Spleen (tissue), 7 donors: ENCODE measurements around the gene LRFN2.

Source experiments
- CTCF ChIP-seq, 11 experiments: fragments of 200-600 bp in 7 of 11; fragments of 450-650 bp in 4 of 11; sonication (generic) in 4 of 11; IDR thresholded peaks in 8 of 11; conservative IDR thresholded peaks in 3 of 11; 1 replicate in 7 of 11; 2 replicates in 4 of 11; pipeline versions ENCODE4 v1.4.0 to v1.8.0; 2016 to 2021; ENCODE audit warnings: antibody characterized with exemption in 11 of 11, inconsistent platforms in 4 of 11, mild to moderate bottlenecking in 1 of 11
- POLR2AphosphoS5 ChIP-seq, 3 donors: sonication (generic); formaldehyde crosslinking; IDR thresholded peaks; one replicate each; pipeline ENCODE4 v1.5.1; 2017; ENCODE audit warnings: antibody characterized with exemption in 3 of 3
- donor health status: DM: no; HTN: no; CAD: no; lungs with moderate emphysema.
- donor health status: DM: no; HTN: no; CAD: no.
- donor health status: DM: no; HTN: no; CAD: no.

DNA sequence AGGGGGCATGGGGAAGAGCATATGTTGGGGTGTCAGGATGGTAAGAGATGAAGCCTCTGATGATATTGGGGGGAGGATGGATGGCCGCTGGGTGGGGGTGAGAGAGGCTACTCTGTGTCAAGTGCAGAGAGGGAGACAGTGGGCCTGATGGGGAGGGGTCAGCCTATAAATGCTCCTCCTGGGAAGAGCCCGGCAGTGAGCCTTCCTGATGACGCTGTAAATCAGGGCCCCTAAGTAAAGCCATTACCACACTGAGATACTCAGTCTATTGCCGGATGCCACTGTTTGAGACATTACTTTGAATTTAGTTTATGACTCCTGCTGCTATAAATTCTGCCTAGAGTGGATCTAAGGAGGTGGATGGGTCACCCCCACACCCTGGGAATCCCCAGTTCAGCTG is 28.1 kb downstream of the LRFN2 start:
- TF ChIP-seq CTCF (IDR thresholded peaks at IDR 0.05 in 8 of 11, conservative IDR thresholded peaks at IDR 0.05 in 3 of 11) (no peak), POLR2AphosphoS5 (IDR thresholded peaks at IDR 0.05) (no peak)
